ENCODE results near the gene ASB1.
"Not testable (repeated sequence)": the region's sequence is repeated elsewhere in the genome, so short reads cannot be mapped to it uniquely, and the experiment has no call there.

The ASB1 gene

GRCh38 chr2:238403632-238404405, 22.9 kb upstream of the ASB1 start:
- in situ Hi-C loops (cut with MboI; ENCODE audit: low sequenced_read_pairs), result no loop called here

- in situ Hi-C loops (cut with MboI; ENCODE audit: low sequenced_read_pairs), result no loop called here
Measured at GRCh38 chr2:238404406-238405216, 22.1 kb upstream of the ASB1 start.

GRCh38 chr2:238405217-238405555, 21.5 kb upstream of the ASB1 start:
- in situ Hi-C loops (cut with MboI; ENCODE audit: low sequenced_read_pairs), result not testable (repeated sequence)

GRCh38 chr2:238406221-238406997, 20.3 kb upstream of the ASB1 start:
- in situ Hi-C loops (cut with MboI; ENCODE audit: low sequenced_read_pairs), result no loop called here

GRCh38 chr2:238406998-238407285, 19.8 kb upstream of the ASB1 start:
- in situ Hi-C loops (cut with MboI; ENCODE audit: low sequenced_read_pairs), result no loop called here

- in situ Hi-C loops (cut with MboI; ENCODE audit: low sequenced_read_pairs), result no loop called here
Measured at GRCh38 chr2:238407566-238407965, 19.2 kb upstream of the ASB1 start.

GRCh38 chr2:238408615-238409340, 17.9 kb upstream of the ASB1 start:
- in situ Hi-C loops (cut with MboI; ENCODE audit: low sequenced_read_pairs), result no loop called here

GRCh38 chr2:238409341-238410199, 17.2 kb upstream of the ASB1 start:
- in situ Hi-C loops (cut with MboI; ENCODE audit: low sequenced_read_pairs), result no loop called here

GRCh38 chr2:238412067-238412767, 14.5 kb upstream of the ASB1 start:
- in situ Hi-C loops (cut with MboI; ENCODE audit: low sequenced_read_pairs), result no loop called here

GRCh38 chr2:238413368-238413767, 13.4 kb upstream of the ASB1 start:
- in situ Hi-C loops (cut with MboI; ENCODE audit: low sequenced_read_pairs), result no loop called here

- in situ Hi-C loops (cut with MboI; ENCODE audit: low sequenced_read_pairs), result no loop called here
Measured at GRCh38 chr2:238415036-238415764, 11.5 kb upstream of the ASB1 start.

- in situ Hi-C loops (cut with MboI; ENCODE audit: low sequenced_read_pairs), result no loop called here
Measured at GRCh38 chr2:238415893-238416292, 10.8 kb upstream of the ASB1 start.

- in situ Hi-C loops (cut with MboI; ENCODE audit: low sequenced_read_pairs), result no loop called here
Measured at GRCh38 chr2:238418196-238418998, 8.3 kb upstream of the ASB1 start.

GRCh38 chr2:238418999-238419546, 7.7 kb upstream of the ASB1 start:
- in situ Hi-C loops (cut with MboI; ENCODE audit: low sequenced_read_pairs), result no loop called here

- in situ Hi-C loops (cut with MboI; ENCODE audit: low sequenced_read_pairs), result no loop called here
Measured at GRCh38 chr2:238420442-238420841, 6.3 kb upstream of the ASB1 start.

- in situ Hi-C loops (cut with MboI; ENCODE audit: low sequenced_read_pairs), result no loop called here
Measured at GRCh38 chr2:238420878-238421694, 5.6 kb upstream of the ASB1 start.

GRCh38 chr2:238421695-238422035, 5.1 kb upstream of the ASB1 start:
- in situ Hi-C loops (cut with MboI; ENCODE audit: low sequenced_read_pairs), result no loop called here

All from HL-60/S4 treated with retinoic acid at 250 ng/mL for 4 days and 3 days (cell line).